ENCODE results near the gene ACTA2.

The ACTA2 gene

GRCh38 chr10:88936656-88937055 is 15.9 kb downstream of the ACTA2 start:
- Histone ChIP-seq H3K4me3 (ENCODE audit: low read depth, low read length, poor library complexity, severe bottlenecking) (no peak overlapping the region), H4K20me1 (ENCODE audit: insufficient read depth, low read length) (no peaks in the 10 kb centered on the region), H2AFZ (ENCODE audit: low read length) (no peak overlapping the region), H3K27me3 (ENCODE audit: insufficient read depth, low read length) (no peaks in the 10 kb centered on the region), H3K9me3 (ENCODE audit: low read length) (no peaks in the 10 kb centered on the region), H3K9me2 (ENCODE audit: low read depth, low read length) (no peaks in the 10 kb centered on the region), H3F3A (ENCODE audit: insufficient read depth, low read length) (no peaks in the 10 kb centered on the region), H3K79me2 (ENCODE audit: insufficient read depth, low read length) (no peaks in the 10 kb centered on the region), H3K27ac (ENCODE audit: low read depth, low read length, poor library complexity, severe bottlenecking) (no peak overlapping the region), H3K9ac (ENCODE audit: low read length) (no peak overlapping the region), H3K4me2 (ENCODE audit: low read length) (no peak overlapping the region), H3K36me3 (ENCODE audit: insufficient read depth, low read length) (no peaks in the 10 kb centered on the region), H3K4me1 (ENCODE audit: insufficient read depth, low read length, severe bottlenecking) (peaks cover 17% of the 10 kb centered on the region)
- TF ChIP-seq EZH2 (IDR thresholded peaks at IDR 0.05; ENCODE audit: borderline replicate concordance, low read length): no peak
- no peak for TF ChIP-seq CTCF (IDR thresholded peaks at IDR 0.05; ENCODE audit: low read length)

- Histone ChIP-seq H3F3A (ENCODE audit: insufficient read depth, low read length) (no peaks in the 10 kb centered on the region), H3K27ac (ENCODE audit: low read depth, low read length, poor library complexity, severe bottlenecking) (no peak overlapping the region), H3K4me2 (ENCODE audit: low read length) (no peak overlapping the region; the same call in 1 of the 2 replicates), H2AFZ (ENCODE audit: low read length) (no peak overlapping the region), H3K4me1 (ENCODE audit: insufficient read depth, low read length, severe bottlenecking) (peaks cover 17% of the 10 kb centered on the region), H3K27me3 (ENCODE audit: insufficient read depth, low read length) (no peaks in the 10 kb centered on the region), H3K9me2 (ENCODE audit: low read depth, low read length) (no peaks in the 10 kb centered on the region), H3K9ac (ENCODE audit: low read length) (no peak overlapping the region), H3K79me2 (ENCODE audit: insufficient read depth, low read length) (no peaks in the 10 kb centered on the region), H3K4me3 (ENCODE audit: low read depth, low read length, poor library complexity, severe bottlenecking) (no peak overlapping the region), H3K36me3 (ENCODE audit: insufficient read depth, low read length) (no peaks in the 10 kb centered on the region), H4K20me1 (ENCODE audit: insufficient read depth, low read length) (no peaks in the 10 kb centered on the region), H3K9me3 (ENCODE audit: low read length) (no peaks in the 10 kb centered on the region)
- TF ChIP-seq CTCF (IDR thresholded peaks at IDR 0.05; ENCODE audit: low read length) (peak; percentile 58), EZH2 (IDR thresholded peaks at IDR 0.05; ENCODE audit: borderline replicate concordance, low read length) (no peak)
Observed at GRCh38 chr10:88934900-88935672, 17.5 kb downstream of the ACTA2 start.

- no peak overlapping the region for H3K27ac ChIP-seq (ENCODE audit: low read depth, low read length, poor library complexity, severe bottlenecking)
- H3K4me2 ChIP-seq (ENCODE audit: low read length): no peak overlapping the region
- H3K36me3 ChIP-seq (ENCODE audit: insufficient read depth, low read length): no peaks in the 10 kb centered on the region
- H2AFZ ChIP-seq (ENCODE audit: low read length): no peak overlapping the region
- no peaks in the 10 kb centered on the region for H3K27me3 ChIP-seq (ENCODE audit: insufficient read depth, low read length)
- no peaks in the 10 kb centered on the region for H3K9me3 ChIP-seq (ENCODE audit: low read length)
- H3F3A ChIP-seq (ENCODE audit: insufficient read depth, low read length): no peaks in the 10 kb centered on the region
- TF ChIP-seq CTCF (IDR thresholded peaks at IDR 0.05; ENCODE audit: low read length) (no peak), EZH2 (IDR thresholded peaks at IDR 0.05; ENCODE audit: borderline replicate concordance, low read length) (no peak)
- peaks cover 17% of the 10 kb centered on the region for H3K4me1 ChIP-seq (ENCODE audit: insufficient read depth, low read length, severe bottlenecking)
- no peak overlapping the region for H3K9ac ChIP-seq (ENCODE audit: low read length)
- no peaks in the 10 kb centered on the region for H3K79me2 ChIP-seq (ENCODE audit: insufficient read depth, low read length)
- no peaks in the 10 kb centered on the region for H3K9me2 ChIP-seq (ENCODE audit: low read depth, low read length)
- H3K4me3 ChIP-seq (ENCODE audit: low read depth, low read length, poor library complexity, severe bottlenecking): no peak overlapping the region
- no peaks in the 10 kb centered on the region for H4K20me1 ChIP-seq (ENCODE audit: insufficient read depth, low read length)
Observed at GRCh38 chr10:88933564-88933963, 19.0 kb downstream of the ACTA2 start.
